NCI-H82 treated with DMSO at 0.1 percent for 48 hours (cell line): ENCODE data around the gene SDE2.
A peak's percentile ranks its signal among the peaks of the same experiment; 100 is the strongest.
"Not testable (repeated sequence)": the region's sequence is repeated elsewhere in the genome, so short reads cannot be mapped to it uniquely, and the experiment has no call there.

Experiments
- DNase-seq: peaks from one replicate; lab custom pipeline; 2025; ENCODE audit not compliant: unreplicated experiment; lab: John Stamatoyannopoulos, UW

Gene SDE2

GRCh38 chr1:226007126-226007892 is 8.2 kb upstream of the SDE2 start:
- DNase-seq, result not testable (repeated sequence)

GRCh38 chr1:226006686-226007085 is 7.5 kb upstream of the SDE2 start:
- DNase-seq, result no peak

- DNase-seq, result no peak
These were observed 5.3 kb upstream of the SDE2 start for GRCh38 chr1:226004396-226004795.

GRCh38 chr1:226003502-226004170 is 4.5 kb upstream of the SDE2 start:
- no peak for DNase-seq

- peak; percentile 88 for DNase-seq
These were observed 3.7 kb upstream of the SDE2 start for GRCh38 chr1:226002667-226003501.

GRCh38 chr1:226001963-226002666 is 3.0 kb upstream of the SDE2 start:
- peak; percentile 30 for DNase-seq

GRCh38 chr1:226001088-226001487 is 1.9 kb upstream of the SDE2 start:
- DNase-seq, result no peak

- DNase-seq, result not testable (repeated sequence)
These were observed 1.4 kb upstream of the SDE2 start for GRCh38 chr1:226000493-226001081.

- DNase-seq, result no peak
These were observed 782 bp upstream of the SDE2 start for GRCh38 chr1:225999912-226000337.

GRCh38 chr1:225998560-225999226 is 450 bp downstream of the SDE2 start:
- no peak for DNase-seq

GRCh38 chr1:225996946-225997545 is 2.1 kb downstream of the SDE2 start:
- no peak for DNase-seq

- no peak for DNase-seq
These were observed 3.0 kb downstream of the SDE2 start for GRCh38 chr1:225995919-225996864.

- DNase-seq, result no peak
These were observed 8.3 kb downstream of the SDE2 start for GRCh38 chr1:225990705-225991464.

GRCh38 chr1:225987491-225988316 is 11.4 kb downstream of the SDE2 start:
- peak; percentile 24 for DNase-seq

- DNase-seq, result no peak
These were observed 17.4 kb downstream of the SDE2 start for GRCh38 chr1:225981714-225982113.

- no peak for DNase-seq
These were observed 18.9 kb downstream of the SDE2 start for GRCh38 chr1:225980005-225980836.
